B cell (primary cell): Measurements from ENCODE around the gene LDLRAD2. TPM values are rescaled to one million over a fixed set of nuclear protein-coding genes. Genes with fewer than 3 reads are reported as not detected.

Experiments
- ATAC-seq: fragments of 200-7000 bp; cut with Tn5 transposase; one replicate; pipeline ENCODE4 v1.10.0; 2021; ENCODE audit warnings: low read depth, mild to moderate bottlenecking, moderate number of reproducible peaks, moderate library complexity
- CTCF ChIA-PET: fragments of 350-600 bp; sonication (Branson Sonifier 250); formaldehyde crosslinking; loops from one replicate; lab custom pipeline; 2021; ENCODE audit warnings: antibody characterized with exemption, inconsistent platforms; lab: Charles Lee
- POLR2A ChIA-PET: fragments of 350-600 bp; sonication (Branson Sonifier 250); formaldehyde crosslinking; loops from one replicate; lab custom pipeline; 2021; ENCODE audit warnings: antibody characterized with exemption; lab: Charles Lee
- DNase-seq: peaks from one replicate; pipeline ENCODE4 v3.0.0; 2013
- H2AFZ ChIP-seq: 2 replicates; pipeline ENCODE4 v1.6.1; 2012; ENCODE audit warnings: mild to moderate bottlenecking, low read depth, low read length; ENCODE audit not compliant: insufficient read depth, poor library complexity, severe bottlenecking
- H3K27ac ChIP-seq, 2 donors: 1 replicate in 1 of 2; 2 replicates in 1 of 2; pipeline ENCODE4 v1.5.1; 2012 to 2013; ENCODE audit warnings: low read length in 2 of 2, mild to moderate bottlenecking in 2 of 2, moderate library complexity in 1 of 2
- H3K27me3 ChIP-seq, 4 experiments: fragments of 200-600 bp in 1 of 4; sonication (generic) in 1 of 4; replicated peaks in 1 of 4; 1 replicate in 2 of 4; 2 replicates in 2 of 4; pipeline versions ENCODE4 v1.6.1 to v1.7.0; 2013 to 2016; ENCODE audit warnings: low read length in 3 of 4, mild to moderate bottlenecking in 2 of 4, mixed read lengths in 1 of 4, moderate library complexity in 1 of 4; ENCODE audit not compliant: insufficient read depth in 4 of 4, control insufficient read depth in 3 of 4; ENCODE audit errors: control extremely low read depth in 1 of 4
- H3K36me3 ChIP-seq, 2 experiments: replicated peaks in 1 of 2; 1 replicate in 1 of 2; 2 replicates in 1 of 2; pipeline versions ENCODE4 v1.6.1 to v1.7.1; 2013; ENCODE audit warnings: low read length in 1 of 2; ENCODE audit not compliant: insufficient read depth in 2 of 2, control insufficient read depth in 1 of 2; ENCODE audit errors: control extremely low read depth in 1 of 2, extremely low read depth in 1 of 2
- H3K4me1 ChIP-seq, 2 donors: fragments of 200-600 bp in 1 of 2; sonication (generic) in 1 of 2; 1 replicate in 1 of 2; 2 replicates in 1 of 2; pipeline versions ENCODE4 v1.5.1 to v1.6.1; 2013 to 2017; ENCODE audit warnings: low read length in 2 of 2; ENCODE audit not compliant: control insufficient read depth in 2 of 2, insufficient read depth in 2 of 2
- H3K4me2 ChIP-seq: replicated peaks from 2 replicates; pipeline ENCODE3; 2012; ENCODE audit warnings: mild to moderate bottlenecking, low read depth, low read length; ENCODE audit not compliant: poor library complexity, severe bottlenecking
- H3K4me3 ChIP-seq, 5 experiments: fragments of 200-600 bp in 1 of 5; sonication (generic) in 1 of 5; 1 replicate in 3 of 5; 2 replicates in 2 of 5; pipeline versions ENCODE4 v1.5.1 to v1.7.0; 2011 to 2016; ENCODE audit warnings: low read length in 4 of 5, mild to moderate bottlenecking in 4 of 5, low read depth in 2 of 5, control low read depth in 1 of 5, moderate library complexity in 1 of 5; ENCODE audit not compliant: insufficient read depth in 1 of 5; ENCODE audit errors: control extremely low read depth in 1 of 5, extremely low read depth in 1 of 5
- H3K79me2 ChIP-seq: fragments of 200-600 bp; sonication (generic); one replicate; pipeline ENCODE4 v1.6.0; 2016; ENCODE audit warnings: low read length; ENCODE audit not compliant: control insufficient read depth, insufficient read depth
- H3K9ac ChIP-seq: fragments of 200-600 bp; sonication (generic); 2 replicates; pipeline ENCODE4 v1.6.1; 2017; ENCODE audit warnings: mild to moderate bottlenecking, low read length, moderate library complexity
- H3K9me3 ChIP-seq, 3 donors: one replicate each; pipeline versions ENCODE4 v1.6.1 to v1.7.1; 2013; ENCODE audit warnings: low read length in 2 of 3; ENCODE audit not compliant: control insufficient read depth in 2 of 3, insufficient read depth in 1 of 3; ENCODE audit errors: control extremely low read depth in 1 of 3
- H4K20me1 ChIP-seq: 2 replicates; pipeline ENCODE4 v1.6.0; 2012; ENCODE audit warnings: mild to moderate bottlenecking, low read length; ENCODE audit not compliant: insufficient read depth, control insufficient read depth, poor library complexity, severe bottlenecking
- H3K27ac Mint-ChIP-seq: one replicate; pipeline ENCODE4 v1.8.0; 2021; ENCODE audit warnings: mixed read lengths
- H3K27me3 Mint-ChIP-seq: one replicate; pipeline ENCODE4 v1.8.0; 2021; ENCODE audit warnings: mixed read lengths
- H3K4me1 Mint-ChIP-seq: one replicate; pipeline ENCODE4 v1.8.0; 2021; ENCODE audit warnings: mixed read lengths
- H3K4me3 Mint-ChIP-seq: one replicate; pipeline ENCODE4 v1.8.0; 2021; ENCODE audit warnings: mixed read lengths
- H3K9me3 Mint-ChIP-seq: one replicate; pipeline ENCODE4 v1.8.0; 2022; ENCODE audit warnings: mixed read lengths; ENCODE audit not compliant: insufficient read depth
- EZH2 ChIP-seq: IDR thresholded peaks from 2 replicates; pipeline ENCODE4 v1.6.1; 2012; ENCODE audit warnings: borderline replicate concordance, low read depth, mild to moderate bottlenecking, moderate library complexity, low read length; ENCODE audit not compliant: insufficient read depth, poor library complexity, severe bottlenecking
- WGBS: methylation state at CpG from one replicate; pipeline ENCODE4 v1.1.5; 2013; ENCODE audit warnings: missing lambda C conversion rate; ENCODE audit not compliant: insufficient coverage; 5-methylcytosine and 5-hydroxymethylcytosine counted together
- intact Hi-C: fragments of 100-400 bp; cut with micrococcal nuclease; formaldehyde crosslinking; loops from one replicate; pipeline ENCODE4 v1.10.0; 2022
- polyA plus RNA-seq: library from polyadenylated mRNA; depleted of rRNA; stranded (reverse); fragments of >200 nt; gene quantifications from 2 replicates; pipeline ENCODE4 v1.2.3, GENCODE V29; 2012
- total RNA-seq, 2 donors: library from RNA; stranded (reverse); fragments of 120-200 nt in 1 of 2; gene quantifications; 1 replicate in 1 of 2; 2 replicates in 1 of 2; pipeline versions ENCODE4 v1.2.3 to v1.2.4, GENCODE V29; 2013 to 2022
- TF ChIP-seq, protein P1 (sequence below): fragments of 200-600 bp; IDR thresholded peaks from one replicate; pipeline ENCODE4 v1.8.0; 2022; ENCODE audit warnings: antibody characterized with exemption, mild to moderate bottlenecking

The LDLRAD2 gene
- total and polyA plus RNA-seq, 2 donors (not counting 1 experiment from before 2014, with no cell fraction given) = 0.47 to 3.0 TPM

DNA sequence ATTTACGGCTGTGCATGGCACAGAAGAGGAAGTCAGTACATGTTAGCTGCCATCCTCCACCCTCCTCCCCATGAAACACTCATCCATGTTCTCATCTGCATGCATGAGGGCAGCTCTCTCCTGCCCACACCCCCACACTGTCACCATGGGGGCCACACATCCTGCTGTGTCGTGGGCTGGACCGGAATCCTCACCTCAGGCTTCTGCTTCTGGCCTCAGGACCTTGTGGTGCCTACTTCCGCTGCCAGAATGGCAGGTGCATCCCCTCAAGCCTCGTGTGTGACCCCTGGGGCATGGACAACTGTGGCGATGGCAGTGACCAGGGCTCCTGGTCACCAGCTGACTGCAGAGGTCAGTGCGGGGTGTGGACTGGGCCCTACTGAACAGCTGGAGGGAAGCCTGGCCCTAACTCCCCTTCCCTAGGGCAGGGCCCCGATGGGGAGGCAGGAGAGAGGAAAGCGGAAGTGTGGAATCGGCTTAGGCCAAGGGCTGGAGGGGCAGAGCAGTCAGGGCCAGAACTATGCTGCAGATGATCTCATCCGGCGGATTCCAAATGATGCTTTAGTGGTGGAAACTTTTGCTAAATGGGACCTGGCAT is 3.8 kb downstream of the LDLRAD2 start:
- intact Hi-C loops = no loop called here
- WGBS = 52% methylated on average over 10 of the region's 12 CpGs
- peak overlapping the region; percentile 9 for H2AFZ ChIP-seq
- no peak overlapping the region for H3K4me2 ChIP-seq
- peak; percentile 53 for DNase-seq
- H3K9me3 ChIP-seq = peaks cover 0 to 3% (median 3%) of the 10 kb centered on the region in 3 donors
- ChIA-PET POLR2A (no interaction called here), CTCF (no interaction called here)
- H3K27me3 ChIP-seq = no peaks in the 10 kb centered on the region
- TF ChIP-seq, protein P1, sequence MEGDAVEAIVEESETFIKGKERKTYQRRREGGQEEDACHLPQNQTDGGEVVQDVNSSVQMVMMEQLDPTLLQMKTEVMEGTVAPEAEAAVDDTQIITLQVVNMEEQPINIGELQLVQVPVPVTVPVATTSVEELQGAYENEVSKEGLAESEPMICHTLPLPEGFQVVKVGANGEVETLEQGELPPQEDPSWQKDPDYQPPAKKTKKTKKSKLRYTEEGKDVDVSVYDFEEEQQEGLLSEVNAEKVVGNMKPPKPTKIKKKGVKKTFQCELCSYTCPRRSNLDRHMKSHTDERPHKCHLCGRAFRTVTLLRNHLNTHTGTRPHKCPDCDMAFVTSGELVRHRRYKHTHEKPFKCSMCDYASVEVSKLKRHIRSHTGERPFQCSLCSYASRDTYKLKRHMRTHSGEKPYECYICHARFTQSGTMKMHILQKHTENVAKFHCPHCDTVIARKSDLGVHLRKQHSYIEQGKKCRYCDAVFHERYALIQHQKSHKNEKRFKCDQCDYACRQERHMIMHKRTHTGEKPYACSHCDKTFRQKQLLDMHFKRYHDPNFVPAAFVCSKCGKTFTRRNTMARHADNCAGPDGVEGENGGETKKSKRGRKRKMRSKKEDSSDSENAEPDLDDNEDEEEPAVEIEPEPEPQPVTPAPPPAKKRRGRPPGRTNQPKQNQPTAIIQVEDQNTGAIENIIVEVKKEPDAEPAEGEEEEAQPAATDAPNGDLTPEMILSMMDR = no peak
- TF ChIP-seq EZH2 = no peak
- no peaks in the 10 kb centered on the region for H3K9me3 Mint-ChIP-seq
- H3K36me3 ChIP-seq = no peaks in the 10 kb centered on the region
- ATAC-seq = peak; percentile 41
- no peak overlapping the region for H3K4me3 ChIP-seq
- peaks cover 11 to 23% of the 10 kb centered on the region in 2 donors for H3K4me1 ChIP-seq
- no peaks in the 10 kb centered on the region for H4K20me1 ChIP-seq
- H3K4me1 Mint-ChIP-seq = peaks cover 17% of the 10 kb centered on the region
- H3K27ac Mint-ChIP-seq = peak overlapping the region; percentile 68
- no peaks in the 10 kb centered on the region for H3K79me2 ChIP-seq
- H3K27ac ChIP-seq = peak overlapping the region; percentile 30 to 54
- peaks cover 5% of the 10 kb centered on the region for H3K27me3 Mint-ChIP-seq
- no peak overlapping the region for H3K9ac ChIP-seq
- H3K4me3 Mint-ChIP-seq = peak overlapping the region; percentile 59

DNA sequence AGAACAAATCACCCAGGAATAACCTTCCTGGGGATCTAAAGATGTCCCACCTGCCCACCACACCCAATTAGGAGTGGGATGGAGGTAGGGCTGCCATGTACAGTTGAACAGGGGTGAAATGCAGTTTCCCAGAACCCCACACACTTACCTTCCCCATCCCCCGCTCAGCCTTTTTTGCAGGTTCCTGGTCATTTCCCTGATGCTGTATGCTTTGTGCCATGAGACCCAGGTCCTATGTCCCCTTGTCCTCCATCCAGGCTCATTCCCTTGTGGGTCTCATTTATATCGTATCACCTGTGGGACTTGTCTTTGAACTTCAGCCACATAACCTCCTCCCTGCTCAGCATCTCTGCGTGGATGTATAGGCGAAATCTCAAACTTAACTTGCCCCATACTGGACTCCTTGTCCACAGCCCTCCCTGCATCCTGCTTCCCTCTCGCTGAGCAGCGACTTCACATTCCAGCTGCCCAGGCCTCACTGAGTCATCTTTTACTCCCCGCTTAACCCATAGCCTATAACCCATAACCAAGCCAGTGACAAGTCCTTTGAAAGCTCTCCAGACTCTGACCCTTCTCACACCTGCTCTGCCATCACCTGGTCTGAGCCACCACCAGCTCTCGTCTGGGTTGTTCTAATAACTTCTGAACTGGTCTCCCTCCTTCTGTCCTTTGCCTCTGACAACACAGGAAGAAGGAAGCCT is 4.7 kb downstream of the LDLRAD2 start:
- no peak overlapping the region for H3K4me2 ChIP-seq
- peak overlapping the region in 1 of 2 donors; percentile 54 for H3K27ac ChIP-seq
- CTCF ChIA-PET = no interaction called here
- H2AFZ ChIP-seq = no peak overlapping the region
- Mint-ChIP-seq H3K27me3 (no peaks in the 10 kb centered on the region), H3K9me3 (no peaks in the 10 kb centered on the region), H3K4me3 (no peak overlapping the region), H3K4me1 (peaks cover 17% of the 10 kb centered on the region), H3K27ac (peak overlapping the region; percentile 8)
- H3K4me3 ChIP-seq = no peak overlapping the region
- peaks cover 11 to 23% of the 10 kb centered on the region in 2 donors for H3K4me1 ChIP-seq
- ATAC-seq = no peak
- no peaks in the 10 kb centered on the region for H3K27me3 ChIP-seq
- 98% methylated on average over 7 of the region's 8 CpGs for WGBS
- H3K9ac ChIP-seq = no peak overlapping the region
- intact Hi-C loops = no loop called here
- H4K20me1 ChIP-seq = no peaks in the 10 kb centered on the region
- TF ChIP-seq, protein P1 = no peak
- no peak for TF ChIP-seq EZH2
- H3K36me3 ChIP-seq = no peaks in the 10 kb centered on the region
- no peak for DNase-seq
- no peaks in the 10 kb centered on the region for H3K79me2 ChIP-seq
- H3K9me3 ChIP-seq = peaks cover 0 to 3% (median 3%) of the 10 kb centered on the region in 3 donors
- POLR2A ChIA-PET = no interaction called here
